CD14-positive monocyte (primary cell): ENCODE measurements around the gene DENND1A. TPM values are rescaled to one million over a fixed set of nuclear protein-coding genes. Genes with fewer than 3 reads are reported as not detected.
"Not testable (repeated sequence)": the region's sequence is repeated elsewhere in the genome, so short reads cannot be mapped to it uniquely, and the experiment has no call there.

ENCODE experiments used
- DNase-seq, 3 donors: peaks; one replicate each; pipeline ENCODE4 v3.0.0-alpha.2; 2011 to 2022
- H2AFZ ChIP-seq: 2 replicates; pipeline ENCODE4 v1.6.0; 2012; ENCODE audit warnings: mild to moderate bottlenecking, low read depth, low read length, inconsistent platforms; ENCODE audit not compliant: insufficient read depth, poor library complexity, severe bottlenecking
- H3K27ac ChIP-seq, 2 donors: 1 replicate in 1 of 2; 2 replicates in 1 of 2; pipeline ENCODE4 v1.5.1; 2012 to 2013; ENCODE audit warnings: low read length in 2 of 2, control low read depth in 1 of 2, inconsistent platforms in 1 of 2, low read depth in 1 of 2, mild to moderate bottlenecking in 1 of 2
- H3K27me3 ChIP-seq, 2 donors: one replicate each; pipeline versions ENCODE4 v1.6.0 to v1.6.1; 2011 to 2013; ENCODE audit warnings: low read length in 2 of 2; ENCODE audit not compliant: control insufficient read depth in 2 of 2, insufficient read depth in 2 of 2
- H3K36me3 ChIP-seq, 2 donors: replicated peaks in 1 of 2; 1 replicate in 1 of 2; 2 replicates in 1 of 2; pipeline versions ENCODE4 v1.5.1 to v1.6.1; 2012 to 2013; ENCODE audit warnings: low read length in 2 of 2, control low read depth in 1 of 2, inconsistent platforms in 1 of 2, mild to moderate bottlenecking in 1 of 2; ENCODE audit not compliant: insufficient read depth in 2 of 2, control insufficient read depth in 1 of 2
- H3K4me1 ChIP-seq, 2 donors: 1 replicate in 1 of 2; 2 replicates in 1 of 2; pipeline versions ENCODE4 v1.5.1 to v1.6.1; 2012 to 2013; ENCODE audit warnings: low read length in 2 of 2, control low read depth in 1 of 2, inconsistent platforms in 1 of 2, mild to moderate bottlenecking in 1 of 2, moderate library complexity in 1 of 2; ENCODE audit not compliant: insufficient read depth in 2 of 2, control insufficient read depth in 1 of 2
- H3K4me2 ChIP-seq: replicated peaks from 2 replicates; pipeline ENCODE3; 2012; ENCODE audit warnings: low read length, moderate library complexity, mild to moderate bottlenecking; ENCODE audit not compliant: poor library complexity, severe bottlenecking; ENCODE audit errors: extremely low read depth
- H3K4me3 ChIP-seq, 3 experiments: fragments of 200-600 bp in 1 of 3; sonication (generic) in 1 of 3; replicated peaks in 1 of 3; 1 replicate in 2 of 3; 2 replicates in 1 of 3; pipeline ENCODE4 v1.5.1; 2011 to 2013; ENCODE audit warnings: low read length in 3 of 3, mild to moderate bottlenecking in 3 of 3, control low read depth in 2 of 3, low read depth in 2 of 3, inconsistent platforms in 1 of 3, moderate library complexity in 1 of 3
- H3K79me2 ChIP-seq: 2 replicates; pipeline ENCODE4 v1.6.0; 2012; ENCODE audit warnings: mild to moderate bottlenecking, control low read depth, inconsistent platforms, low read length, moderate library complexity; ENCODE audit not compliant: insufficient read depth
- H3K9ac ChIP-seq: 2 replicates; pipeline ENCODE4 v1.6.0; 2017; ENCODE audit warnings: low read length, mild to moderate bottlenecking; ENCODE audit not compliant: insufficient read depth, poor library complexity, severe bottlenecking
- H3K9me3 ChIP-seq, 2 donors: replicated peaks in 1 of 2; 1 replicate in 1 of 2; 2 replicates in 1 of 2; pipeline versions ENCODE4 v1.5.1 to v1.6.1; 2012 to 2013; ENCODE audit warnings: low read length in 2 of 2, control low read depth in 1 of 2; ENCODE audit not compliant: control insufficient read depth in 1 of 2, insufficient read depth in 1 of 2
- H4K20me1 ChIP-seq: 2 replicates; pipeline ENCODE4 v1.6.0; 2012; ENCODE audit warnings: mild to moderate bottlenecking, low read length, control low read depth, moderate library complexity; ENCODE audit not compliant: insufficient read depth
- H3K27ac Mint-ChIP-seq, 7 donors: one replicate each; pipeline ENCODE4 v1.8.0; 2020; ENCODE audit warnings: mild to moderate bottlenecking in 7 of 7, mixed read lengths in 7 of 7, moderate library complexity in 6 of 7, inconsistent platforms in 2 of 7
- H3K27me3 Mint-ChIP-seq, 3 donors: one replicate each; pipeline ENCODE4 v1.8.0; 2021 to 2022; ENCODE audit warnings: low read depth in 3 of 3, mild to moderate bottlenecking in 3 of 3, mixed read lengths in 3 of 3, moderate library complexity in 3 of 3, inconsistent platforms in 1 of 3
- H3K36me3 Mint-ChIP-seq, 2 donors: one replicate each; pipeline ENCODE4 v1.8.0; 2020; ENCODE audit warnings: mixed read lengths in 2 of 2, inconsistent platforms in 1 of 2, mild to moderate bottlenecking in 1 of 2
- H3K4me1 Mint-ChIP-seq: one replicate; pipeline ENCODE4 v1.8.0; 2020; ENCODE audit warnings: mild to moderate bottlenecking, mixed read lengths
- H3K4me3 Mint-ChIP-seq, 2 donors: one replicate each; pipeline ENCODE4 v1.8.0; 2020; ENCODE audit warnings: mild to moderate bottlenecking in 2 of 2, mixed read lengths in 2 of 2, moderate library complexity in 1 of 2
- H3K9me3 Mint-ChIP-seq, 7 donors: one replicate each; pipeline ENCODE4 v1.8.0; 2020 to 2022; ENCODE audit warnings: mixed read lengths in 7 of 7, mild to moderate bottlenecking in 6 of 7, moderate library complexity in 6 of 7, inconsistent platforms in 2 of 7
- WGBS: methylation state at CpG from one replicate; pipeline ENCODE4 v1.1.5; 2013; ENCODE audit warnings: missing lambda C conversion rate; ENCODE audit not compliant: insufficient coverage; 5-methylcytosine and 5-hydroxymethylcytosine counted together
- intact Hi-C, 2 donors: fragments of 100-400 bp; cut with micrococcal nuclease; formaldehyde crosslinking; loops; one replicate each; pipeline versions ENCODE4 v1.15.0 to v1.15.1; 2023
- polyA plus RNA-seq, 3 donors: library from polyadenylated mRNA; depleted of rRNA in 1 of 3; unstranded in 2 of 3; stranded (reverse) in 1 of 3; fragments of 300-500 nt in 2 of 3; fragments of >200 nt in 1 of 3; fragmentation: Illumina TruSeq in 2 of 3; gene quantifications; 1 replicate in 2 of 3; 2 replicates in 1 of 3; pipeline ENCODE4 v1.2.3, GENCODE V29; 2012 to 2021
- TF ChIP-seq, protein P1 (sequence below): fragments of 200-600 bp; IDR thresholded peaks from one replicate; pipeline ENCODE4 v1.8.0; 2022; ENCODE audit warnings: antibody characterized with exemption, mild to moderate bottlenecking

Gene DENND1A
- polyA plus RNA-seq, 3 donors = 24.8 to 73.0 (median 29.4) TPM

DNA sequence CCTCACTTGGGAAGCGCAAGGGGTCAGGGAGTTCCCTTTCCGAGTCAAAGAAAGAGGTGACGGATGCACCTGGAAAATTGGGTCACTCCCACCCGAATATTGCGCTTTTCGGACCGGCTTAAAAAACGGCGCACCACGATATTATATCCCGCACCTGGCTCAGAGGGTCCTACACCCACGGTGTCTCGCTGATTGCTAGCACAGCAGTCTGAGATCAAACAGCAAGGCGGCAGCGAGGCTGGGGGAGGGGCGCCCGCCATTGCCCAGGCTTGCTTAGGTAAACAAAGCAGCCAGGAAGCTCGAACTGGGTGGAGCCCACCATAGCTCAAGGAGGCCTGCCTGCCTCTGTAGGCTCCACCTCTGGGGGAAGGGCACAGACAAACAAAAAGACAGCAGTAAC lies 26.4 kb downstream of the DENND1A start:
- Mint-ChIP-seq H3K4me1 (peaks cover 50% of the 10 kb centered on the region), H3K9me3 (peaks cover 0 to 12% (median 8%) of the 10 kb centered on the region in 7 donors), H3K36me3 (peaks cover 11 to 12% of the 10 kb centered on the region in 2 donors), H3K27ac (peak overlapping the region in 1 of 7 donors; percentile 13)
- H3K27me3 Mint-ChIP-seq, H3K36me3 ChIP-seq, H3K4me2 ChIP-seq, H3K9ac ChIP-seq, H3K9me3 ChIP-seq, H2AFZ ChIP-seq, H3K27me3 ChIP-seq, intact Hi-C loops, H3K4me3 Mint-ChIP-seq, H3K27ac ChIP-seq, H3K4me3 ChIP-seq, DNase-seq: not testable (repeated sequence)
- 99% methylated on average over 11 of the region's 18 CpGs for WGBS
- peaks cover 49% of the 10 kb centered on the region for H4K20me1 ChIP-seq
- H3K4me1 ChIP-seq = peaks cover 27 to 32% of the 10 kb centered on the region in 2 donors
- peaks cover 52% of the 10 kb centered on the region for H3K79me2 ChIP-seq

DNA sequence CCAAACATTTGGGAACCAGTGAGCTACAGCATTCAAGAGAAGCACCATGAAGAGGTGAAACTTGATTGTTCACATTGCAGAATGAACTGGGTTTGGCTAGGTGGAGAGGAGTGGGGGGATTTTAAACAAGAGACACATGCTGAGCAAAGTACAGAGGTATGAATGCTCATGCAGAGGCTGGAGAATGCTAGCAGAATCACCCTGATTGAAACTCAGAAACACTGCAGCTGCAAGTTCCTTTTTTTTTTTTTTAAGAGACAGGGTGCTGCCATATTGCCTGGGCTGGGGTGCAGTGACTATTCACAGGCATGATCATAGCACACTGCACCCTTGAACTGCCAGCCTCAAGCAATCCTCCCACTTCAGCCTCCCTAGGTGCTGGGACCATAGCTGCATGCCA lies 35.1 kb downstream of the DENND1A start:
- H3K36me3 Mint-ChIP-seq = peaks cover 1 to 8% of the 10 kb centered on the region in 2 donors
- peak overlapping the region in 3 of 7 donors; percentile 13 to 18 (median 18) for H3K27ac Mint-ChIP-seq
- Histone ChIP-seq H3K9me3 (no peaks in the 10 kb centered on the region), H3K4me3 (no peak overlapping the region), H3K27me3 (no peaks in the 10 kb centered on the region), H3K36me3 (no peaks in the 10 kb centered on the region), H4K20me1 (peaks cover 100% of the 10 kb centered on the region), H3K4me1 (peaks cover 19 to 25% of the 10 kb centered on the region in 2 donors), H2AFZ (no peak overlapping the region), H3K27ac (peak overlapping the region in 1 of 2 donors; percentile 11), H3K4me2 (no peak overlapping the region), H3K9ac (no peak overlapping the region), H3K79me2 (peaks cover 100% of the 10 kb centered on the region)
- H3K4me3 Mint-ChIP-seq = no peak overlapping the region
- no peaks in the 10 kb centered on the region for H3K9me3 Mint-ChIP-seq
- intact Hi-C loops = no loop called here
- no peak for DNase-seq
- H3K27me3 Mint-ChIP-seq = no peaks in the 10 kb centered on the region
- H3K4me1 Mint-ChIP-seq = peaks cover 62% of the 10 kb centered on the region
- TF ChIP-seq, protein P1, sequence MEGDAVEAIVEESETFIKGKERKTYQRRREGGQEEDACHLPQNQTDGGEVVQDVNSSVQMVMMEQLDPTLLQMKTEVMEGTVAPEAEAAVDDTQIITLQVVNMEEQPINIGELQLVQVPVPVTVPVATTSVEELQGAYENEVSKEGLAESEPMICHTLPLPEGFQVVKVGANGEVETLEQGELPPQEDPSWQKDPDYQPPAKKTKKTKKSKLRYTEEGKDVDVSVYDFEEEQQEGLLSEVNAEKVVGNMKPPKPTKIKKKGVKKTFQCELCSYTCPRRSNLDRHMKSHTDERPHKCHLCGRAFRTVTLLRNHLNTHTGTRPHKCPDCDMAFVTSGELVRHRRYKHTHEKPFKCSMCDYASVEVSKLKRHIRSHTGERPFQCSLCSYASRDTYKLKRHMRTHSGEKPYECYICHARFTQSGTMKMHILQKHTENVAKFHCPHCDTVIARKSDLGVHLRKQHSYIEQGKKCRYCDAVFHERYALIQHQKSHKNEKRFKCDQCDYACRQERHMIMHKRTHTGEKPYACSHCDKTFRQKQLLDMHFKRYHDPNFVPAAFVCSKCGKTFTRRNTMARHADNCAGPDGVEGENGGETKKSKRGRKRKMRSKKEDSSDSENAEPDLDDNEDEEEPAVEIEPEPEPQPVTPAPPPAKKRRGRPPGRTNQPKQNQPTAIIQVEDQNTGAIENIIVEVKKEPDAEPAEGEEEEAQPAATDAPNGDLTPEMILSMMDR = no peak
